A549 (cell line): ENCODE results near the gene TTC1. TPM values are rescaled to one million over a fixed set of nuclear protein-coding genes. Genes with fewer than 3 reads are reported as not detected.

Experiments
- ATAC-seq, 2 experiments: fragments of 200-7000 bp in 1 of 2; fragments of >200 bp in 1 of 2; cut with Nextera tagmentation in 1 of 2; cut with Tn5 transposase in 1 of 2; 3 replicates each; pipeline versions ENCODE4 v1.8.0 to v1.9.1; 2018 to 2020; ENCODE audit warnings: mild to moderate bottlenecking in 1 of 2, moderate library complexity in 1 of 2
- CTCF ChIA-PET: fragments of 300-600 bp; sonication (Branson Sonifier 250); formaldehyde crosslinking; extraction: SDS; loops from one replicate; lab custom pipeline; 2021; ENCODE audit warnings: antibody characterized with exemption, inconsistent platforms; lab: Yijun Ruan, JAX
- POLR2A ChIA-PET: fragments of 350-600 bp; formaldehyde crosslinking; extraction: SDS; loops from one replicate; lab custom pipeline; 2021; ENCODE audit warnings: antibody characterized with exemption, inconsistent platforms; lab: Yijun Ruan, JAX
- DNase-seq, 2 experiments: peaks; one replicate each; pipeline versions ENCODE4 v3.0.0 to v3.0.0-alpha.2; 2011 to 2016; ENCODE audit warnings: low read depth in 1 of 2, low spot score in 1 of 2
- FAIRE-seq: peaks from 2 replicates; lab custom pipeline; 2011; peaks lifted over from hg19 to GRCh38; lab: Jason Lieb, UNC
- H3K27ac ChIP-seq, 2 experiments: fragments of >200 bp; sonication (Bioruptor Twin); formaldehyde crosslinking; 3 replicates each; pipeline ENCODE4 v1.5.1; 2016 to 2017
- H3K4me1 ChIP-seq: fragments of >200 bp; sonication (Bioruptor Twin); formaldehyde crosslinking; 3 replicates; pipeline ENCODE4 v1.6.1; 2016
- H3K4me2 ChIP-seq: fragments of >200 bp; sonication (Bioruptor Twin); formaldehyde crosslinking; 3 replicates; pipeline ENCODE4 v1.6.1; 2016
- H3K4me3 ChIP-seq: fragments of >200 bp; sonication (Bioruptor Twin); formaldehyde crosslinking; 3 replicates; pipeline ENCODE4 v1.5.1; 2016
- H3K9me3 ChIP-seq: fragments of >200 bp; sonication (Bioruptor Twin); formaldehyde crosslinking; 3 replicates; pipeline ENCODE4 v1.6.1; 2016
- BHLHE40 ChIP-seq: IDR thresholded peaks from 2 replicates; pipeline ENCODE4 v1.6.1; 2012; ENCODE audit warnings: low read depth, low read length, inconsistent platforms
- CBX2 ChIP-seq: fragments of 200-600 bp; sonication (generic); IDR thresholded peaks from 2 replicates; pipeline ENCODE4 v1.6.1; 2016; ENCODE audit warnings: low read depth, mild to moderate bottlenecking, borderline replicate concordance
- CHD4 ChIP-seq: fragments of 200-600 bp; sonication (generic); IDR thresholded peaks from 2 replicates; pipeline ENCODE4 v1.6.1; 2016; ENCODE audit warnings: antibody characterized with exemption, mild to moderate bottlenecking, borderline replicate concordance
- EHMT2 ChIP-seq: fragments of 200-600 bp; sonication (generic); IDR thresholded peaks from 2 replicates; pipeline ENCODE4 v1.6.1; 2016; ENCODE audit warnings: antibody characterized with exemption, low read depth, mild to moderate bottlenecking, moderate library complexity
- EP300 ChIP-seq, 2 experiments: fragments of >200 bp; sonication (Bioruptor Twin); formaldehyde crosslinking; IDR thresholded peaks; 2 replicates in 1 of 2; 3 replicates in 1 of 2; pipeline ENCODE4 v1.6.1; 2016 to 2017
- ESRRA ChIP-seq: fragments of 150-350 bp; IDR thresholded peaks from 2 replicates; pipeline ENCODE4 v1.6.1; 2014; ENCODE audit warnings: mild to moderate bottlenecking, low read length, borderline replicate concordance
- FOXS1 ChIP-seq: fragments of 250-450 bp; sonication (Bioruptor Pico); IDR thresholded peaks from 2 replicates; pipeline ENCODE4 v1.5.0; 2020; ENCODE audit warnings: mild to moderate bottlenecking, moderate library complexity
- HDAC2 ChIP-seq: fragments of 200-600 bp; sonication (generic); IDR thresholded peaks from 2 replicates; pipeline ENCODE4 v1.6.1; 2016
- HEYL ChIP-seq: fragments of 250-450 bp; sonication (Bioruptor Pico); IDR thresholded peaks from 2 replicates; pipeline ENCODE4 v1.8.0; 2021; ENCODE audit warnings: mild to moderate bottlenecking, moderate library complexity
- HOXA7 ChIP-seq: fragments of 250-450 bp; sonication (Bioruptor Pico); IDR thresholded peaks from 2 replicates; pipeline ENCODE4 v1.5.0; 2020; ENCODE audit warnings: mild to moderate bottlenecking, moderate library complexity
- HOXB5 ChIP-seq: fragments of 250-450 bp; sonication (Bioruptor Pico); IDR thresholded peaks from 2 replicates; pipeline ENCODE4 v1.5.0; 2020; ENCODE audit warnings: mild to moderate bottlenecking, moderate library complexity
- JUN ChIP-seq, 2 experiments: fragments of >200 bp; sonication (Bioruptor Twin); formaldehyde crosslinking; IDR thresholded peaks; 2 replicates in 1 of 2; 3 replicates in 1 of 2; pipeline ENCODE4 v1.6.1; 2016 to 2017
- KDM1A ChIP-seq: fragments of 200-600 bp; sonication (generic); IDR thresholded peaks from 2 replicates; pipeline ENCODE4 v1.6.1; 2016; ENCODE audit warnings: low read depth, mild to moderate bottlenecking
- NPAS2 ChIP-seq: fragments of 250-450 bp; sonication (Bioruptor Pico); IDR thresholded peaks from 2 replicates; pipeline ENCODE4 v1.8.0; 2022; ENCODE audit warnings: mild to moderate bottlenecking, moderate library complexity, borderline replicate concordance
- POLR2A ChIP-seq: IDR thresholded peaks from 2 replicates; pipeline ENCODE4 v1.6.1; 2012; ENCODE audit warnings: mild to moderate bottlenecking, low read length
- RCOR1 ChIP-seq: fragments of 150-350 bp; IDR thresholded peaks from 2 replicates; pipeline ENCODE4 v1.6.1; 2014; ENCODE audit warnings: antibody characterized with exemption, low read length, low read depth
- RFX5 ChIP-seq: fragments of 450-650 bp; IDR thresholded peaks from 2 replicates; pipeline ENCODE4 v1.7.1; 2014; ENCODE audit warnings: antibody characterized with exemption, mild to moderate bottlenecking, moderate library complexity
- RNF2 ChIP-seq: fragments of 200-600 bp; sonication (generic); IDR thresholded peaks from 2 replicates; pipeline ENCODE4 v1.6.1; 2016; ENCODE audit warnings: low read depth, mild to moderate bottlenecking, antibody characterized with exemption, moderate library complexity, borderline replicate concordance
- TFCP2L1 ChIP-seq: fragments of 250-450 bp; sonication (Bioruptor Pico); IDR thresholded peaks from 2 replicates; pipeline ENCODE4 v1.5.0; 2021; ENCODE audit warnings: mild to moderate bottlenecking
- ZC3H11A ChIP-seq: fragments of 450-650 bp; IDR thresholded peaks from 2 replicates; pipeline ENCODE4 v1.6.1; 2014; ENCODE audit warnings: antibody characterized with exemption, mild to moderate bottlenecking
- ZNF302 ChIP-seq: fragments of 250-450 bp; sonication (Bioruptor Pico); IDR thresholded peaks from 2 replicates; pipeline ENCODE4 v1.9.0; 2021; ENCODE audit warnings: inconsistent platforms, mild to moderate bottlenecking, moderate library complexity
- WGBS: methylation state at CpG from one replicate; pipeline ENCODE4 v1.1.6; 2017; ENCODE audit errors: missing lambda C conversion rate; 5-methylcytosine and 5-hydroxymethylcytosine counted together
- polyA plus RNA-seq, 4 experiments: library from polyadenylated mRNA; depleted of rRNA in 3 of 4; stranded (reverse); fragments of >200 nt; fragmentation: RNase III in 1 of 4; extraction: RNeasy Plus Mini Kit Qiagen cat#74134 plus additional on column Dnase treatment in 1 of 4; gene quantifications; 2 replicates in 3 of 4; 3 replicates in 1 of 4; pipeline ENCODE4 v1.2.3, GENCODE V29; 2011 to 2017
- TF ChIP-seq, protein P1 (sequence below): fragments of 450-650 bp; IDR thresholded peaks from 2 replicates; pipeline ENCODE4 v1.6.1; 2014; ENCODE audit warnings: antibody characterized with exemption
- TF ChIP-seq, protein P2 (sequence below): fragments of >200 bp; sonication (Bioruptor Twin); formaldehyde crosslinking; IDR thresholded peaks from 2 replicates; pipeline ENCODE4 v1.6.1; 2016
- TF ChIP-seq, protein P3 (sequence below): IDR thresholded peaks from 2 replicates; pipeline ENCODE4 v1.6.1; 2012; ENCODE audit warnings: low read depth, borderline replicate concordance
- TF ChIP-seq, protein P4 (sequence below): fragments of 150-350 bp; IDR thresholded peaks from 2 replicates; pipeline ENCODE4 v1.6.1; 2014; ENCODE audit warnings: low read depth, mild to moderate bottlenecking, low read length
- TF ChIP-seq, protein P5 (sequence below): IDR thresholded peaks from 2 replicates; pipeline ENCODE4 v1.6.1; 2012
- TF ChIP-seq, protein P6 (sequence below): IDR thresholded peaks from 2 replicates; pipeline ENCODE4 v1.6.1; 2012

Gene TTC1
- polyA plus RNA-seq, 2 of the 4 experiments (the other 2 are of a cell fraction) = 64.9 to 79.7 TPM

DNA sequence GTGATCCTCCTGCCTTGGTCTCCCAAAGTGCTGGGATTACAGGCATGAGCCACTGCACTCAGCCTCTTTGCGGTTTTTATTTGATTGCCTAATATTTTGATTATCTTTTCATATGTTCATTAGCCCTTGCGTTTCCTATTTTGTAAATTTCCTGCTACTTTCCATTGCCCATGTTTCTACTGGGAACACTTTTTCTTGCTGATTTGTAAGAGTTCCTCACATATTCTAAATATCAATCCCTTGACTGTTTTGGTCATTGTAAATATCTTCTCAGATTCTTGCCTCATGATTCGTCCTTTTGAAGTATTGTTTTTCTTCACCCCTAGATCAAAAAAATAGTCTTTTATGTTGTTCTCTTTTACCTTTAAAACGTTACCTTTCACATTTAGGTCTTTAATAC lies 37.9 kb upstream of the TTC1 start:
- H3K9me3 ChIP-seq = no peaks in the 10 kb centered on the region
- no peak overlapping the region for H3K4me3 ChIP-seq
- CTCF ChIA-PET = interaction anchor here (1.2 to 1.4 kb wide), 3 partner anchors 21 to 526 kb away, joined by 3 to 4 read pairs (median 4); no protein-coding TSS in a partner anchor
- H3K4me2 ChIP-seq = peak overlapping the region; percentile 42; the same call in 2 of the 3 replicates
- DNase-seq (no peak), ATAC-seq (no peak), FAIRE-seq (no peak)
- POLR2A ChIA-PET = no interaction called here
- peaks cover 17% of the 10 kb centered on the region for H3K4me1 ChIP-seq
- no peak overlapping the region for H3K27ac ChIP-seq
- TF ChIP-seq HEYL (CRISPR knock-in tag) = no peak
- 45% methylated on average over 4 of the region's 4 CpGs for WGBS

DNA sequence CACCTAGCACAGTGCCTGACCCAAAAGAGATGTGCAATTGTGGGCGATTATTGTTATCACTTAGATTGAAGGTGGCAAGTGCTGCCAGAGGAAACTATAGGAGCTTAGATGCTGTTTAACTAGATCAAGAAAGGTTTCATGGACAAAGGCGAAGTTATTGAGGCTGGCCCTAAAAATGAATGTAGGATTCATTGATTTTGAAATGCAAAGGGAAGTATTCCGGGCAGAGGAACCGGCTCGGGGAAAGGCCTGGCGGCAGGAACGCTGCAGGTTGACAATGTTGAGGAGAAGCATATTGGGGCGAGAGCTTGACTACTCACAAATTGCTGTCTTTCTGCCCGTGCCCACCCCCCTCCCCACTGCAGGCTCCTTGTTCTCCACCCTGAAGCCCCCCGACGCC lies 37.4 kb upstream of the TTC1 start:
- peaks cover 17% of the 10 kb centered on the region for H3K4me1 ChIP-seq
- CTCF ChIA-PET = interaction anchor here (1.2 to 1.4 kb wide), 2 partner anchors 22 to 50 kb away, joined by 3 to 4 read pairs; no protein-coding TSS in a partner anchor
- WGBS = 88% methylated on average over 11 of the region's 11 CpGs
- no peak for ATAC-seq
- no peak for DNase-seq
- no peaks in the 10 kb centered on the region for H3K9me3 ChIP-seq
- H3K4me3 ChIP-seq = no peak overlapping the region
- FAIRE-seq = no peak
- H3K27ac ChIP-seq = no peak overlapping the region
- POLR2A ChIA-PET = no interaction called here
- peak overlapping the region; percentile 42; the same call in 2 of the 3 replicates for H3K4me2 ChIP-seq
- TF ChIP-seq, protein P1, sequence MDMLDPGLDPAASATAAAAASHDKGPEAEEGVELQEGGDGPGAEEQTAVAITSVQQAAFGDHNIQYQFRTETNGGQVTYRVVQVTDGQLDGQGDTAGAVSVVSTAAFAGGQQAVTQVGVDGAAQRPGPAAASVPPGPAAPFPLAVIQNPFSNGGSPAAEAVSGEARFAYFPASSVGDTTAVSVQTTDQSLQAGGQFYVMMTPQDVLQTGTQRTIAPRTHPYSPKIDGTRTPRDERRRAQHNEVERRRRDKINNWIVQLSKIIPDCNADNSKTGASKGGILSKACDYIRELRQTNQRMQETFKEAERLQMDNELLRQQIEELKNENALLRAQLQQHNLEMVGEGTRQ = no peak
- TF ChIP-seq RCOR1 (no peak), CHD4 (no peak), HOXB5 (CRISPR knock-in tag) (no peak), POLR2A (no peak), BHLHE40 (no peak), NPAS2 (no peak), FOXS1 (CRISPR knock-in tag) (no peak), HDAC2 (no peak), KDM1A (no peak), RFX5 (no peak), CBX2 (no peak)
- TF ChIP-seq, protein P2, sequence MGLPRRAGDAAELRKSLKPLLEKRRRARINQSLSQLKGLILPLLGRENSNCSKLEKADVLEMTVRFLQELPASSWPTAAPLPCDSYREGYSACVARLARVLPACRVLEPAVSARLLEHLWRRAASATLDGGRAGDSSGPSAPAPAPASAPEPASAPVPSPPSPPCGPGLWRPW = no peak
- TF ChIP-seq, protein P3, sequence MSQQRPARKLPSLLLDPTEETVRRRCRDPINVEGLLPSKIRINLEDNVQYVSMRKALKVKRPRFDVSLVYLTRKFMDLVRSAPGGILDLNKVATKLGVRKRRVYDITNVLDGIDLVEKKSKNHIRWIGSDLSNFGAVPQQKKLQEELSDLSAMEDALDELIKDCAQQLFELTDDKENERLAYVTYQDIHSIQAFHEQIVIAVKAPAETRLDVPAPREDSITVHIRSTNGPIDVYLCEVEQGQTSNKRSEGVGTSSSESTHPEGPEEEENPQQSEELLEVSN = no peak
- TF ChIP-seq, all 56 proteins: peak for 0

DNA sequence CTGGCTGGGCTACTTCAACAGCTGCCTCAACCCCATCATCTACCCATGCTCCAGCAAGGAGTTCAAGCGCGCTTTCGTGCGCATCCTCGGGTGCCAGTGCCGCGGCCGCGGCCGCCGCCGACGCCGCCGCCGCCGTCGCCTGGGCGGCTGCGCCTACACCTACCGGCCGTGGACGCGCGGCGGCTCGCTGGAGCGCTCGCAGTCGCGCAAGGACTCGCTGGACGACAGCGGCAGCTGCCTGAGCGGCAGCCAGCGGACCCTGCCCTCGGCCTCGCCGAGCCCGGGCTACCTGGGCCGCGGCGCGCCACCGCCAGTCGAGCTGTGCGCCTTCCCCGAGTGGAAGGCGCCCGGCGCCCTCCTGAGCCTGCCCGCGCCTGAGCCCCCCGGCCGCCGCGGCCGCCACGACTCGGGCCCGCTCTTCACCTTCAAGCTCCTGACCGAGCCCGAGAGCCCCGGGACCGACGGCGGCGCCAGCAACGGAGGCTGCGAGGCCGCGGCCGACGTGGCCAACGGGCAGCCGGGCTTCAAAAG lies 36.9 kb upstream of the TTC1 start:
- no peak overlapping the region for H3K4me3 ChIP-seq
- no peak overlapping the region for H3K27ac ChIP-seq
- peaks cover 17% of the 10 kb centered on the region for H3K4me1 ChIP-seq
- CTCF ChIA-PET = interaction anchor here (1.2 to 1.4 kb wide), 2 partner anchors 22 to 49 kb away, joined by 3 to 4 read pairs; no protein-coding TSS in a partner anchor
- no peaks in the 10 kb centered on the region for H3K9me3 ChIP-seq
- 98% methylated on average over 60 of the region's 76 CpGs for WGBS
- ATAC-seq (no peak), FAIRE-seq (no peak), DNase-seq (no peak)
- TF ChIP-seq, protein P4, sequence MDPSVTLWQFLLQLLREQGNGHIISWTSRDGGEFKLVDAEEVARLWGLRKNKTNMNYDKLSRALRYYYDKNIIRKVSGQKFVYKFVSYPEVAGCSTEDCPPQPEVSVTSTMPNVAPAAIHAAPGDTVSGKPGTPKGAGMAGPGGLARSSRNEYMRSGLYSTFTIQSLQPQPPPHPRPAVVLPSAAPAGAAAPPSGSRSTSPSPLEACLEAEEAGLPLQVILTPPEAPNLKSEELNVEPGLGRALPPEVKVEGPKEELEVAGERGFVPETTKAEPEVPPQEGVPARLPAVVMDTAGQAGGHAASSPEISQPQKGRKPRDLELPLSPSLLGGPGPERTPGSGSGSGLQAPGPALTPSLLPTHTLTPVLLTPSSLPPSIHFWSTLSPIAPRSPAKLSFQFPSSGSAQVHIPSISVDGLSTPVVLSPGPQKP = no peak
- no peak for TF ChIP-seq TFCP2L1 (CRISPR knock-in tag)
- no peak for TF ChIP-seq ZNF302 (CRISPR knock-in tag)
- TF ChIP-seq ESRRA = no peak
- TF ChIP-seq, protein P5, sequence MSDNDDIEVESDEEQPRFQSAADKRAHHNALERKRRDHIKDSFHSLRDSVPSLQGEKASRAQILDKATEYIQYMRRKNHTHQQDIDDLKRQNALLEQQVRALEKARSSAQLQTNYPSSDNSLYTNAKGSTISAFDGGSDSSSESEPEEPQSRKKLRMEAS = no peak
- no peak for TF ChIP-seq JUN (IDR thresholded peaks at IDR 0.05)
- TF ChIP-seq, protein P6, sequence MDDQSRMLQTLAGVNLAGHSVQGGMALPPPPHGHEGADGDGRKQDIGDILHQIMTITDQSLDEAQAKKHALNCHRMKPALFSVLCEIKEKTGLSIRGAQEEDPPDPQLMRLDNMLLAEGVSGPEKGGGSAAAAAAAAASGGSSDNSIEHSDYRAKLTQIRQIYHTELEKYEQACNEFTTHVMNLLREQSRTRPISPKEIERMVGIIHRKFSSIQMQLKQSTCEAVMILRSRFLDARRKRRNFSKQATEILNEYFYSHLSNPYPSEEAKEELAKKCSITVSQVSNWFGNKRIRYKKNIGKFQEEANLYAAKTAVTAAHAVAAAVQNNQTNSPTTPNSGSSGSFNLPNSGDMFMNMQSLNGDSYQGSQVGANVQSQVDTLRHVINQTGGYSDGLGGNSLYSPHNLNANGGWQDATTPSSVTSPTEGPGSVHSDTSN = no peak
- TF ChIP-seq KDM1A = no peak
- TF ChIP-seq, protein P2 = no peak
- TF ChIP-seq ZC3H11A = no peak
- no peak for TF ChIP-seq CBX2
- no peak for TF ChIP-seq RNF2
- TF ChIP-seq EHMT2 = no peak
- no peak for TF ChIP-seq HOXA7 (CRISPR knock-in tag)
- no peak for TF ChIP-seq EP300 (IDR thresholded peaks at IDR 0.05)
- POLR2A ChIA-PET = no interaction called here
- H3K4me2 ChIP-seq = no peak overlapping the region
